DMS114 treated with DMSO at 0.1 percent for 48 hours (cell line): Measurements from ENCODE around the gene DMBX1.

Experiments
- DNase-seq: peaks from one replicate; lab custom pipeline; 2025; ENCODE audit not compliant: unreplicated experiment; lab: John Stamatoyannopoulos, UW

DMBX1 gene

DNA sequence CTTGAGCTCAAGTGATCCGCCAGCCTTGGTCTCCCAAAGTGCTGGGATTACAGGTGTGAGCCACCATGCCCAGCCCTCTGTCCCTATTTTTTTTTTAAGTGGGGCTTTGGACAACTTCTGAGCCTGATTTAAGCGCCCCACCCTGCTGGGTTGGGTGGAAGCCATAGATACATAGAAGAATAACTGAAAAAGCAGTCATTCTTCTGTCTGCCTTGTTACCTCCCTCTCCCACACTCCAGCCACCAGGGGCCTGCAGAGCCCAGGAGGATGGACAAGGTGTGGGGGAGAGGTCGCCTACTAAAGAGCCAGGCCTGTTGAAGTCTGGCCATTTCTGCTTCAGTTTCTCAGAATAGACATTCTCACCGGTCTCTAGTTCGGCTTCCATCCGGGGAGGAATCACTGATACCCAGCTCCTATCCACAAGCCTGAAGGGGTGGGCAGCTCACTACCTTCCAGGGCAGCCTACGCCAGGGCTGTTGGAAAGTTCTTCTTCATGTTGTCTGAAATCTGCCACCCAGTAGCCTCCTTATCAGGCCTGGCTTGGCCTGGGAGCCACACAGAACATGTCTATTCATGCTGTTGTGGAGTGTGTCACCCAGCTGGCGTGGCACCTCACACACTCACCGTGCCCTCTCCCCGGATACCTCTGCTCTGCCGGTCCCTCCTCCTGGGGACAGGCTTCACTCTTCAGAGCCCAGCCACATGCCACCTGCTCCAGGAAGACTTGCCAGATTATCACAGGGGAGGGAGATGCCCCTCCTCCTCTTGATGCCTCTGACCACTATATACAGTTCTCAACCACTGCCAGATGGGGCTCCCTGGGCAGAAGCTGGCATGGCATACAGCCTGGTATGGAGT lies 34.1 kb downstream of the DMBX1 start:
- no peak for DNase-seq

- no peak for DNase-seq
These were observed 35.2 kb downstream of the DMBX1 start for GRCh38 chr1:46524843-46525242.

GRCh38 chr1:46525253-46525983 lies 35.8 kb downstream of the DMBX1 start:
- DNase-seq: no peak

DNA sequence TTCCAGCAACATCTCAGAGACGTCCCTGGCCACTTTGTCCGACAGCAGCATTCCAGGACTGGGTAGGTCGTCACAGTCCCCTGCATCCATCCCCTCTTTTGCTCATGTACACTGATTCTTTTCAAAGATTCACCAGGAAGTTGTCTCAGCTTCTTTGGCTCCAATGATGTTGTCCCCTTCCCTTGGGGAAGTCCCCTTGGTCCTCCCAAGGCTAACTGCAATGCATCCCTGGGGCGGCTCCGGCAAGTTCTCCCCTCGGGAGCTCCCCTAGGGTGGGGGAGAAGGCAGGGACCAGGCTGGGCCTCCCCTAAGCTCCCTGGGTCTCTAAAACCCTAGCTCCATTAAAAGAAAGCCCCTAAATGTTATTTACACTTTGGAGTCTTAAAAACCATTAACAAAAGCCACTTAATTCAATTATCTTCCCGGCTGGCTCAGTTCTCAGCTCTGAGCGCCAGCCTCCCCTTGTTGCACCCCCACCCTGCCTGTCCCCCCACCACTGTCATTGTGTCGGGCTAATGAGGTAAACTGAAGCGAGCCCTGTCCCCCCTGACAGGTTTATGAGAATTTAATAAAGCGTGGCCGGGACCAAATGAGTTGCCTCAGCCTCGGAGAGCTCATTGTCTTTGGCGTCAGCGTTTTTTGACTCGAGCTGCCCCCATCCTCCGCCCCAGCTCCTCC lies 36.5 kb downstream of the DMBX1 start:
- DNase-seq: no peak

GRCh38 chr1:46526691-46527291 lies 37.2 kb downstream of the DMBX1 start:
- no peak for DNase-seq

GRCh38 chr1:46527474-46528296 lies 38.0 kb downstream of the DMBX1 start:
- peak; percentile 79 for DNase-seq

DNA sequence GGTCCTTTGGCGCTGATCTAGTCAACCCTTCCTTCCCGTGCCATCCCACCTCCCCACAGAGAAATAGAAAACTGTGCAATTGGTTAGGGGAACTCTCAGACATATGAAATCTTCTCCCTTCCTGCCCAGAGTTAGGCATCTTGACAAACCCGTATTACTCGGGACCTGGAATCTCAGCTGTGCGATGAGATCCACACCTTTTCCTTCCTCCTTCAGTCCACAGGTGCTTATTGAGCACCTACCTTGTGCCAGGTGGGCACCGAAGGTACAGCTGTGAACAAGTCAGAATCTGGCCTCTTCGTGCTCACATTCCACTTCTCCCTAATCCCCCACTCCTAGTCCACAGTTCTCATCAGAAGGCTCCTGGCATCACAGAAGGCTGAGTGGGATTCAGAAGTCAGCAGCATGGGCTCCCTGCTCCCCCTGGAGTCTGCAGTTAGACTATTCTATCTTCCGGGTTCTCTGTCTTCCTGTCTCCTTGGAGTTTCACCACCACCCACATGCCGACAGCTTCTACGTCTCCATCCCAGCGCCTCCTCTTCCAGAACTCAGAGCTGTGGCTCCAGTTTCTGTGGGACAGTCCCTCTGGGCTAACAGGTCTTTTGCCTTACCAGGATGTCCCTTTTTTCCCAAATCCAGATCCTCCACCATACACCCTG lies 38.8 kb downstream of the DMBX1 start:
- peak; percentile 24 for DNase-seq

DNA sequence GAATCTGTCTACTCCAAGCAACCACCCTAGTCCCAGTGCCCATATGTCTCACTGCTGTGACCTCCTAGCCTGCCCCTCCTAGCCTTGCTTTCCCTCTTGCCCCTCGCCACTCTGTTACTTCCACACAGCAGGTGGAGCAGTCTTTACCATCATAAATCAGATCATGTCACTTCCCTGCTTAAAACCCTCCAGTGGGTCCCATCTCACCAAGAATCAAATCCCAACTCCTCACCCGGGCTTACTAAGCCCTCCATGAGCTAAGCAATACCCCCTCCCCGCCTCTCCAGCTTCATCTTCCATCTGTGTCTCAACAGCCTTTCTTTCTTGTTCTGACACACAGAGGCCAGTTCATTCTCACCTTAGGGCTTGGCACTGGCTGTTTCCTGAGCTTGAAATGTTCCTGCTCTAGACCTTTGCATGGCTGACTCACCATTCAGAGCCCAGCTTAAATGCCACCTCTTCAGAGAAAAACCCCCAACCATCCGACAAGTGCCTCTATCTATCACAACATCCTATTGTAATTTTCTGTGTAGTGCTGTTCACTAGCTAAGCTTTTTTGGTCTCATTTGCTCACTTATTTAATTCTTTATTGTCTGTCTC lies 39.5 kb downstream of the DMBX1 start:
- no peak for DNase-seq

DNA sequence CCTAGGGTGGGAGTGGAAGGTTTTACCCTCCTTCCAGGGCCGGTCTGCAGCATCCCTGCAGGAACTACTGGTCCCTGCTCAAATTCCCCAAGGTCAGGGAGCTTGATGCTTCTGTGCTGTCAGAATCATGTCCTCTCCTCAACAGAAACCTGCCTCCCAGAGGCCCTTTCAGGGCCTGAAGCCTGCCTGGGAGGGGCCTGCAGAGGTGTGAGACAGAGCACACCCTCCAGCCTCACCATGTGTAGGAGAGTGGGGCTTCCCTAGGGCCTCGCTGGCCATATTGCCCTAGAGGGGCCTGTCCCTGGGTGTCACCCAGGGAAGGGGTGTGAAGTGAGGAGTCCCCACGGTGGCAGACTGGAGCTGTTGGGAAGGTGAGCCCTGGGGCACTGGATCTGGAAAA lies 40.7 kb downstream of the DMBX1 start:
- no peak for DNase-seq

DNA sequence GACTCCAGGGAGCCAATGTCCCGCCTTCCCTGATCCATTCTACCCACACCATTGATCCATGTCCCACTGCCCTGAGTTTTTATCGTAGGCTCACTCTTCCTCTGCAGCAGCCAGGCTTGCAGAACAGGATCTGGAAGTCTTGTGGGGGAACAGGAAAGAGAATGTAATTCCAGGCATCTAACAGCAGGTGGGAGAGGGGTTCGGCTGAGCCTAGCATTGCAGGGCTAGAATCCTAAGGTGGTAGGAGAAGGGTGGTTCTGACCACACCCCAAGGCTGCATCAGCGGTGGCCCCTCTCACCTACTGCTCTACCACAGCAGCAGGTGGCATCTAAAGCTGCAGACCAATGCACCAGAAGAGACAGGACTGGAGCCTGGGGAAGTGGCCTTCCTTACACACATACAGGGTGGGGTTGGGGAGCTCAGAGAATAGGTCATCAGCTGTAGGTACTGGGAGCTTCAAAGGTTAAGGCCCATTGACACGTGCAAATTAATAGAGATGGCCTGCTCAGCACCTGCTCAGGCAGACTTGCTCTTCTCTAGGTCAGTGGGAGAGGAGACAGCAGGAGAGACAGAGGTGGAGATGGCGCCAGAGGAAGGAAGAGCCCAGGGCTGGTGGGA lies 41.3 kb downstream of the DMBX1 start:
- DNase-seq: no peak

DNA sequence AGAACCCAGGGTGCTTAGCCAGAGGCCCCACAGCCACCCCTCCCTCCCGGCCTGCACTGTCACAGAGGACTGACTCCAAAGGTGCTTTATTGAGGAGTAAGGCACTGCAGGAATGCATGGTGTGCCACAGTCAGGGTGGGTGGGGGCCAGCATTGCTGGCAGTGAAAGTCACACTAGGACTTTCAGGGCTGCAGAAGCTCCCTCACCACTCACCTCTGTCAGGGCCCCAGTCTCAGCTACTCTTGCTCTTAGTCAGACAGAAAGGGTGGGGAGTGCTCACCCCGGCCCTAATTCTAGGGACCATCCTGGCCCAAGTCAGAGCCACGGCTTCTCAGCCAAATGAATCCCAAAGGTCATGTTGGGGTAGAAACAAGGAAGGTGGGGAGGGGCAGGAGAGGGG lies 42.5 kb downstream of the DMBX1 start:
- no peak for DNase-seq

- peak; percentile 49 for DNase-seq
These were observed 43.0 kb downstream of the DMBX1 start for GRCh38 chr1:46532498-46533178.

- DNase-seq: no peak
These were observed 43.7 kb downstream of the DMBX1 start for GRCh38 chr1:46533179-46533864.

- DNase-seq: no peak
These were observed 45.4 kb downstream of the DMBX1 start for GRCh38 chr1:46535063-46535462.

GRCh38 chr1:46536527-46536926 lies 46.9 kb downstream of the DMBX1 start:
- DNase-seq: no peak

GRCh38 chr1:46537651-46538050 lies 48.0 kb downstream of the DMBX1 start:
- no peak for DNase-seq

GRCh38 chr1:46538147-46538546 lies 48.5 kb downstream of the DMBX1 start:
- no peak for DNase-seq
